Measurements from ENCODE around the gene SHMT2.

SHMT2 gene

DNA sequence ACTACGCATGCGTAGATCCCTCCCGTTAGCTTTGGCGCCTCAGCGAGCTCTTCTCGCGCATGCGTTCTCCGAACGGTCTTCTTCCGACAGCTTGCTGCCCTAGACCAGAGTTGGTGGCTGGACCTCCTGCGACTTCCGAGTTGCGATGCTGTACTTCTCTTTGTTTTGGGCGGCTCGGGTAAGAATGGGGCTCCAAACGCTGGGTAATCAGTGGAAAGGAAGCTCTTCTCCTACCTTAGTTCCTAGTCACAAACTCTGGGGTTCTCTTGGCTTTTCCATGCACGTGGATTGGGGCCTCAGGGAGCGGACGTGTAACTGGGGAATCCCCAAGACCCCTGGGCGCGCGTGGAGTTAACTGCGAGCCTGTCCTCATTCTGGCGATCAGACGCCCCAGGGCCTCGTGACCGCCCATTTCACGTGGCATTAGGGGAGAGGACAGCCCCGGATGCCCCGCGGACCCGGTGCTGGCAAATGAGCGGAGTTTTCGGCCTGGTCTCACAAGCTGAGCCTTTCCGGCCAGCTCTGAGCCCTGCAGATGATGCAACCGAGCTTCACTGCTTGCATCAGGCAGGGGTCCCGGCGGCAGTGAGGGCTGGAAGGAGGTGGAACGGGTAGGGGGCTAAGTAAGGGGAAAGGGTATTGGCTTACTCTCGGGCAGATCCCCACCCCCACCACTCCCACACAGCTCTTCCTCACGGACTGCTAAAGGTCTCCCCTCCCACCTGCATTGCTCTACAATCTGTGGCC lies at the start of gene SHMT2:
Gene SHMT2, plus strand, starts transcription at position 78 of the 747 bp plus-strand sequence. Its CDS starts 68 bp downstream, at position 146.
- DNase-seq: peak; percentile 94 to 95

DNA sequence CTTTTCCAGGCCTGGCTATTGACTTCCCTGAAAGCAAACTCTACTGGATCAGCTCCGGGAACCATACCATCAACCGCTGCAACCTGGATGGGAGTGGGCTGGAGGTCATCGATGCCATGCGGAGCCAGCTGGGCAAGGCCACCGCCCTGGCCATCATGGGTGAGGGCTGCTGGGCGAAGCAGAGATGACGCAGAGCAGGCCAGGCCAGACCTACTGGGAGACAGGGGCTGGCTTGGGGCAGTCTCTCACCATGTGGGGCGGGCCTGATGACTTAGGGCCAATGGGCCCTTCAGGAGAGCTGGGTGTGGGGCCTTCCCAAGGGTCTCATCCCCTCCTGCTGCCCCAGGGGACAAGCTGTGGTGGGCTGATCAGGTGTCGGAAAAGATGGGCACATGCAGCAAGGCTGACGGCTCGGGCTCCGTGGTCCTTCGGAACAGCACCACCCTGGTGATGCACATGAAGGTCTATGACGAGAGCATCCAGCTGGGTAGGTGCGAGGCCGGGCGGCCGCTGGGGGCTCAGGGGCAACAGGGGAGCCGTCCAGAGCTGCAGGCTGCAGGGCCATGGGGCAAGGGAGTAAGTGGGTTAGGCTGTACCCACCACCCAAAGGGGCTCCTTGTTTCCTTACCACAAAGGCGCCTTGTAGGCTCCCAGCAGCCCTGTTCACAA lies 49.1 kb upstream of the SHMT2 start:
- DNase-seq: no peak

DNA sequence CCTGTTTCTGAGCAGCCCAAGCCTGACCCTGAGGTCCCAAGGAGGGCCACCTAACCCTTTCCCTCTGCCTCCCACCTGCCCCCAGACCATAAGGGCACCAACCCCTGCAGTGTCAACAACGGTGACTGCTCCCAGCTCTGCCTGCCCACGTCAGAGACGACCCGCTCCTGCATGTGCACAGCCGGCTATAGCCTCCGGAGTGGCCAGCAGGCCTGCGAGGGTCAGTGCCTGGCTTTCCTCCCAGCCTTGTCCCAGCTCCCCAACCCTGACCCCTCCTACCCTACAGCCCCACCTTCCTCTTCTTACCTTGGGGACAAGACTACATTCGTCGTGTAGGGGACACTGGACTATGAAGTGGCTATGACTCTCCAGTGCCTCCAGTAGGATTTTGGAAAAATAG lies 48.4 kb upstream of the SHMT2 start:
- DNase-seq: no peak

DNA sequence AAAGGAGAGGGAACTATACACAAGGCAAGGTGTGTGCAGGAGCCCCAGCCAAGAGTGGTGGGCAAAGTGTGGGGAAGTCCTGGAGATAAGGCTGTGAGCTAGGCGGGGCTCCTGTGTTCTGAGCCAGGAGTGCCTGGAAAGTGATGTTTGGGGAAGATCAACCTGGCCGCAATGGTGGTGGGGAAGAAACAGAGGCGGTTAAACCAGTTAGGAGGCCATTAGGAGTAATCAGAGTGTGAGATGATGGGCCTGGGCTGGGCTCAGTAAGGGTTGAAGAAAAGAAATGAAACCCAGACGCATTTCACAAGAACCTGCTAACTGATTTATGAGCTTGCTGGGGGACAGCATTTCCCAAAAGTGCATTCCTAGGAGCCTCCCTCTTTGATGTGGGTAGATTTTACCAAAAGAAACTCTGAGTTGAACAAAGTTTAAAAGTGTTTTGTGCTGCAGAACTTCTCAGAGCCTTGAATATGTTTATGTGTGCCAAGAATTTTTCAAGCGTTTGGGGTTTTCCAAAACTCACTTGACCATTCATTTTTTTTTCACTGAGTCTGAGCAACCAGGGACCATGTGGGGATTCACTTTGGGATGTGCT lies 47.9 kb upstream of the SHMT2 start:
- no peak for DNase-seq

DNA sequence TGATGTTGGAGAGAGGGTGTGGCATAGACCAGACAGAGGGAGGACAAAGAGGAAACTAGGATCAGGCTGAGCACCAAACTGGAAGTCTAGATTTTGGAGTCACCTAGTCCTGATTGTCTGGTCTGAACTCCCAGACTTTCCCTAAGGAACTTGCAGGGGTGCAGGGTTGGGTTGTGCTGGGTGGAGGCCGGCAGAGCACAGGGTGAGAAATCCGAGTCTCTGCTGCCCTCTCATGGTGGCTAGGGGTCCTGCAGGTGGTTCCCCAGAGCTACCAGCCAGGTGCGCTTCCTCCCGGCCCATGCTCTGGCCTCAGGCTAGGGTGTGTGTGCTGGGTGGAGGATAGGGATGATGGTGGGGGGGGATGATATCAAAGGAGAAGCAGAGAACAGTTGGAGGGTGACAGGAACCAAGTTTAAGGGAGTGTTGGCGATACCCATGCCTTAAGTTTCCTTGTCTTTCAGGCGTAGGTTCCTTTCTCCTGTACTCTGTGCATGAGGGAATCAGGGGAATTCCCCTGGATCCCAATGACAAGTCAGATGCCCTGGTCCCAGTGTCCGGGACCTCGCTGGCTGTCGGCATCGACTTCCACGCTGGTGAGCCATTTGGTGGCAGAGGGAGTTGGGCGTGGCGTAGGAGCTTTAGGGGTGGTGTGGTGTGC lies 46.5 kb upstream of the SHMT2 start:
- DNase-seq: peak; percentile 51 to 80

DNA sequence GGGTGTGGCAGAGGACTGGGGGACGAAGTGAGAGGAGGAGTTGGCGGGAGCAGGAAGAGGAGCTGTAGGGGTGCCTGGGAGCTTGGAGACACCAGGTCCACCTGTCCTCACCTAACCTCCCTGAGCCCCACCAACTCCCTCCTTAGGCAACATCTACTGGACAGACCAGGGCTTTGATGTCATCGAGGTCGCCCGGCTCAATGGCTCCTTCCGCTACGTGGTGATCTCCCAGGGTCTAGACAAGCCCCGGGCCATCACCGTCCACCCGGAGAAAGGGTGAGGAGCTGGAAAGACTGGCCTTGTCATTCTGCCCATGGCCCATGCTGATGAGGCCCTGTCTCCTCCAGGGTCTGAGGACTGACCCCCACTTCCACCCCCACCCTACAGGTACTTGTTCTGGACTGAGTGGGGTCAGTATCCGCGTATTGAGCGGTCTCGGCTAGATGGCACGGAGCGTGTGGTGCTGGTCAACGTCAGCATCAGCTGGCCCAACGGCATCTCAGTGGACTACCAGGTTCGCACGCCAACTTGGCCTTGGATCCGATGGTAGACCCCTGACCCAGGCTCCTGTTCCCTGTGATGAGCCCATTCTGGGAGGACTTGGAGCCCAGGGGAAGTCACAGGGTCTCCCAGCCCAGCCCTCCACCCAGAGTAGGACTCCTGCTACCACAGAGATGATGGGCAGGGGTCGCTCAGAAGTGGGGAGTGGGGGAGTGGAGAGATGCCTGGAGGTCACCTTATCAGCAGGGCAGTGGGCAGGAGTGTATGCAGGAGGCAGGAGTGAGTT lies 45.4 kb upstream of the SHMT2 start:
- no peak for DNase-seq

DNA sequence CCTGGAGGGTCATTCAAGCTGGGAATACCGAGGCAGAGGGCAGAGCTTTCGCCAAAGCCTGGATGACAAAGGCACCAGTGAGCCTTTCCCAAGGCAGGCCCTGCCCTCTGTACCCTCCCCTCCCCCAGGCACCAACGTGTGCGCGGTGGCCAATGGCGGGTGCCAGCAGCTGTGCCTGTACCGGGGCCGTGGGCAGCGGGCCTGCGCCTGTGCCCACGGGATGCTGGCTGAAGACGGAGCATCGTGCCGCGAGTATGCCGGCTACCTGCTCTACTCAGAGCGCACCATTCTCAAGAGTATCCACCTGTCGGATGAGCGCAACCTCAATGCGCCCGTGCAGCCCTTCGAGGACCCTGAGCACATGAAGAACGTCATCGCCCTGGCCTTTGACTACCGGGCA lies 44.1 kb upstream of the SHMT2 start:
- DNase-seq: no peak

DNA sequence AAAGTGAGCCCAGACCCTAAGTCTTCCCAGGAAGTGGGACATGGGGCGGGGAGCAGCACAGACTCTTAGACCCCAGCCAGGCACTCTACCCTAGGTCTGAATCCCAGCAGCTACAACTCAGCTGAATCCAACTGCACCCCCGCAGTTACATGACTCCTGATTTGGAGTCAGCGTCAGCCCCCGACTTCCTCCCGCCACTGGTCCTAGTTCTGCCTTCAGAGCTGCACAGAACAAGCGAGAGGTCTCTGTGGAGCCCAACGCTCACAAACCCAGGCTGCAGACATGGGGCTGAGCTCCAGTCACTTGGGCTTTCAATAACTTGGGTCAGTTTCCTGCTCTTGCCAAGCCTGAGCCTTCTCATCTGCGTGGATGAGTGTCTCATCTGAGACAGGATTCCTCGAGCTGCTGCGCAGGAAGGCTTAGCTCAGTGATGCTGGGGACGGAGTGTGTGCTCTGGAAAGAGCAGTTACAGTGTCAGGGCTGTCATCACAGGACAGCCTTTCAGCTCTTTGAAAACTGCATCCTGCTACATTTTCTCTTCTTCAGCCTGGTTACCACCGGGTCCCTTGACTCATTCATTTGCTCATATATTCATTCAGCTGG lies 43.5 kb upstream of the SHMT2 start:
- DNase-seq: no peak

DNA sequence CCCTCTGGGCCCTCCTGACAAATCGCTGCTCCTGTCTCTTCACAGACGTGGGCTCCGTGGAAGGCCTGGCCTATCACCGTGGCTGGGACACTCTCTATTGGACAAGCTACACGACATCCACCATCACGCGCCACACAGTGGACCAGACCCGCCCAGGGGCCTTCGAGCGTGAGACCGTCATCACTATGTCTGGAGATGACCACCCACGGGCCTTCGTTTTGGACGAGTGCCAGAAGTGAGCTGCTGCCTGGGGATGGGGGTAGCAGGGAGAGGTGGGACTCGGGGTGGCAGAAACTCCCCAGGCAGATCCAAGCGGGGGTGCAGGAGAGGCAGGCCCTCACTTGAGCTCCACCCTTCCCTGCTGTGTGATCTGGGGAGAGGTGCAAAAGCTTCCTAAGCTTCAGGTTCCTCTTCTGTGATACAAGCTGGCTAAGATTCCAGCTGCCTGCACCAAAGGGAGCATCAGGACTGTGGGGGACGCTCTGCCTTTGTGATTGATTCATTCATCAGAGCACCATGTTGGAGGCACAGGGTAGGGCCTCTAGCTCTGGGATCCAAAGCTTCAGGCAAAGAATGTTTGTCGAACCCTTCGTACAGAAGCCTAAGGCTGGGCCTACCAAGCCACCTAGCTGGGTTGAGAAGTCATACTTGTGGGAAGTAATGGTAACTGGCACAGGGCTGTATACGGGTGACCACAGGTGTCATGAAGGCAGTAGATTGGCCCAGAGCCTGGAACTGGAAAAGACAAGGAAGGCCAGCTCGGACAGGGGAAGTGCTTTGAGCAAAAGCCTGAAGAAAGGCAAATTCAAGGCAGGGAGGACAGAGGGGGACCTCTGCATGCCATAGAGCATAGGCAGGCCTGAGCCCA lies 42.1 kb upstream of the SHMT2 start:
- no peak for DNase-seq

DNA sequence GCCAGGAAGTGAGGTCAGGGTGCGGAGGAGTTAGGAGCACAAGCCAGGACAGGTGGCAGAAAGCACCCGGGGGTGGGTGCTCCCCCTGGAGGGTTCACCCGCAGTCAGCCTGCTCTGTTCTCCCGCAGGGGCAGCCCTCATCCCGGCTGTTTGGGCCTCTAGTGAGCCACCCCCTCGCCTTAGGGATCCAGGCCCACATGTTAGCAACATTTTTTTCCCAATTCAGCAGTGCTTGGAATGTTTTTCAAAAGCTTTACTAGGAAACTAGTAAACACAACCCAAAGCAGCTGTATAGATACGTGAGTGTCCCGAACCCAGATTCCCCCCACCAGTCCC lies 41.5 kb upstream of the SHMT2 start:
- no peak for DNase-seq

DNA sequence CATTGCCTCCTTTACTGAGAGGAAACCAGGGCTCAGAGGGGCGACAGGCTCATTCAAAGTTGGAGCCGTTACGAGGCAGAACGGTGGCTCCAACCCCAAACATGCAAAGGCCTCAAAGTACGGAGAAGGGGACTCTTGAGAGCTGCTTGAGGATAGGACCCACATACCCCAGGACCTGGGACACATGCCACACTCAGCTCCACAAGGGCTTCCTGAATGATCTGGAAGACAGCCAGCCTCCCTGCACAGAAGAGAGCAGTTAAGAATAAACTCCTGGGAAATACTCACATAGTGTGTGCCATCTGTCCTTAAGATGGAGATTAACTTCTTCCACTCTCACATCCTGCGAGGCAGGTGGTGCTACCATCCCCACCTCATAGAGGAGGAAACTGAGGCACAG lies 39.5 kb upstream of the SHMT2 start:
- DNase-seq: no peak

DNA sequence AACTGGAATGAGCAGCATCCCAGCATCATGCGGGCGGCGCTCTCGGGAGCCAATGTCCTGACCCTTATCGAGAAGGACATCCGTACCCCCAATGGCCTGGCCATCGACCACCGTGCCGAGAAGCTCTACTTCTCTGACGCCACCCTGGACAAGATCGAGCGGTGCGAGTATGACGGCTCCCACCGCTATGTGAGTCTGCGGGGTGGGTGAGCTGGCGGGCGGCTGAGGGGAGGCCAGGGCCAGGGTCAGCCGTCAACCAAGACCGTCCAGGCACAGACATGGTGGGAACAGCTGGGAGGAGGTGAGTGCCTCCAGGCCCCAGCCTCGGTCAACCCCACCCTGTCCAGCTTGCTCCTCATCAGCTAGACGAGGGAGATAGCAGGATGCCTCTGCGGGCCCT lies 38.7 kb upstream of the SHMT2 start:
- no peak for DNase-seq

DNA sequence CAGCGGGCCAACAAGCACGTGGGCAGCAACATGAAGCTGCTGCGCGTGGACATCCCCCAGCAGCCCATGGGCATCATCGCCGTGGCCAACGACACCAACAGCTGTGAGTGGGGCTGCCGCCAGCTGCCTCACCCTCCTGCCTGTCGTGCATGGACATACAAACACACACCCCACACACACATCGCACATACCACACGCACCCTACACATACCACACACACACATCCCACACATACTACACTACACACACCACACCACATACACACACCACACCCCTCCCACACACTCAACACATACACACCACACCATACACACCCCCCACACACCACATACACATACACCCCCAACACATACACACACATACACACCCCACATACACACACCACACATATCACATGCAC lies 38.1 kb upstream of the SHMT2 start:
- DNase-seq: no peak

DNA sequence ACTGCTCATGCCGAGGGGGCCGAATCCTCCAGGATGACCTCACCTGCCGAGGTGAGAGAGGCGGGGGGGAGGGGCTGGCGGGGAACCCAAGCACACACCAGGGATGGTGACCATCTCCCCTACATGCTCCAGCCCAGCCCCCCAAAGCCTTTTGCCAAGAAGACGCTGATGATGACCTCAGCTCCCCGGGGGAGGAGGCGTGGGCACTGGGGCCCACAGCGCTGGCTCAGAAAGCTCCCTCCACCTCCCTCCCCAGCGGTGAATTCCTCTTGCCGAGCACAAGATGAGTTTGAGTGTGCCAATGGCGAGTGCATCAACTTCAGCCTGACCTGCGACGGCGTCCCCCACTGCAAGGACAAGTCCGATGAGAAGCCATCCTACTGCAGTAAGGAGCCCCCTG lies 36.6 kb upstream of the SHMT2 start:
- no peak for DNase-seq

DNA sequence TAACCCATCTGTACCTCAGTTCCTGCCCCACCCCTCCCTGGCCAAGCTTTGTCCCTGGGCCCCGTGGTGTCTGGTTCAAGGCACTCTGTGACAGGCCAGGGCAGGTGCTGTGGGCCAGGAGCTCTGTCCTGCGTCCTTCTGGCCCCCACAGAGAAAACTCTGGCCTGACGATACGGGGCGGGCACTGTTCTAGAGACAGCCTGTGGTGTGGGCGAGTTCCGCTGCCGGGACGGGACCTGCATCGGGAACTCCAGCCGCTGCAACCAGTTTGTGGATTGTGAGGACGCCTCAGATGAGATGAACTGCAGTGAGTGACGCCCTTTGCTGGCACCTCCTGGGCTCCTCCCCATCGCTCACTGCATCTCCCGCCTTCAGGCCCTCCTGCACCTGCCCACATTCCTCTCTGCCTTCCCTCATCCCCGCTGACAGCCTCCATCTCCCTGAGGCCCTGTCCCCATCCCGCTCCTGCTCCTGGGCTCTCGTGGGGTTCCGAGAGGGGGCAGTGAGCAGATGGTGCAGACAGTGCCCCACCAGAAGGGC lies 35.7 kb upstream of the SHMT2 start:
- DNase-seq: no peak

DNA sequence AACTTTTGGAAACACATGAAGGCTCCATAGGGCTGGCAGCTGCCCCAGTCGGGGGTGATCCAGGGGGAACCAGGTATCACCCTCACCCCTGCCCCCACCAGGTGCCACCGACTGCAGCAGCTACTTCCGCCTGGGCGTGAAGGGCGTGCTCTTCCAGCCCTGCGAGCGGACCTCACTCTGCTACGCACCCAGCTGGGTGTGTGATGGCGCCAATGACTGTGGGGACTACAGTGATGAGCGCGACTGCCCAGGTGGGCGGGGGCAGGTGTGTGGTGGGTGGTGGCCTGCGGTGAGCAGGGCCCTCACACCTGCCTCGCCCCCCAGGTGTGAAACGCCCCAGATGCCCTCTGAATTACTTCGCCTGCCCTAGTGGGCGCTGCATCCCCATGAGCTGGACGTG lies 35.3 kb upstream of the SHMT2 start:
- DNase-seq: no peak

DNA sequence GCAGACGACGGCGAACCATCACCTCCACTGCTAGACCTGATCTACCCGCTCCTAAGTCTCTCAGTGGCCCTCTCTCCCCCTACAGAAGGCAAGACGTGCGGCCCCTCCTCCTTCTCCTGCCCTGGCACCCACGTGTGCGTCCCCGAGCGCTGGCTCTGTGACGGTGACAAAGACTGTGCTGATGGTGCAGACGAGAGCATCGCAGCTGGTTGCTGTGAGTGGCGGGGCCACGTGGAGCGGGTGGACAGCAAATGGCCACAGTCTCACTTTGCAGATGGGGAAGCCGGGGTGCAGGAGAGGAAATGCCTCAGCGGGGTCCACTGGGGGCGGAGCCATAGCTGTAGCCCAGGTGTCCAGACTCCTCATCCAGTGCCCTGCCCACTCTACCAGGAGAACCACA lies 34.3 kb upstream of the SHMT2 start:
- no peak for DNase-seq

DNA sequence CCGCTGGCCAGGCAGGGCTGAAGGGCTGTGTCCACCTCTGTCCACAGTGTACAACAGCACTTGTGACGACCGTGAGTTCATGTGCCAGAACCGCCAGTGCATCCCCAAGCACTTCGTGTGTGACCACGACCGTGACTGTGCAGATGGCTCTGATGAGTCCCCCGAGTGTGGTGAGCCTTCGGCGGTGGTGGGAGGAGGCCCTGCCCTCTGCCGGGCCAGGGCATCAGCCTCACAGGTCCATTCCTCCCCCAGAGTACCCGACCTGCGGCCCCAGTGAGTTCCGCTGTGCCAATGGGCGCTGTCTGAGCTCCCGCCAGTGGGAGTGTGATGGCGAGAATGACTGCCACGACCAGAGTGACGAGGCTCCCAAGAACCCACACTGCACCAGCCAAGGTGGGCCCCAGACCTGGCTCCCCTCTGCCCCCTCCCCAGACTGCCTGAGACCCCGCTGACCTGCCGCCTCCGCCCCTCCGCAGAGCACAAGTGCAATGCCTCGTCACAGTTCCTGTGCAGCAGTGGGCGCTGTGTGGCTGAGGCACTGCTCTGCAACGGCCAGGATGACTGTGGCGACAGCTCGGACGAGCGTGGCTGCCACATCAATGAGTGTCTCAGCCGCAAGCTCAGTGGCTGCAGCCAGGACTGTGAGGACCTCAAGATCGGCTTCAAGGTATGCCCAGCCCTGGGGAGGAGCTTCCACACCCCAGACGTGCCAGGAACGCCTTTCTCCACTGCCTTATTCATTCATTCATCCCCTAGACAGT lies 33.7 kb upstream of the SHMT2 start:
- no peak for DNase-seq

DNA sequence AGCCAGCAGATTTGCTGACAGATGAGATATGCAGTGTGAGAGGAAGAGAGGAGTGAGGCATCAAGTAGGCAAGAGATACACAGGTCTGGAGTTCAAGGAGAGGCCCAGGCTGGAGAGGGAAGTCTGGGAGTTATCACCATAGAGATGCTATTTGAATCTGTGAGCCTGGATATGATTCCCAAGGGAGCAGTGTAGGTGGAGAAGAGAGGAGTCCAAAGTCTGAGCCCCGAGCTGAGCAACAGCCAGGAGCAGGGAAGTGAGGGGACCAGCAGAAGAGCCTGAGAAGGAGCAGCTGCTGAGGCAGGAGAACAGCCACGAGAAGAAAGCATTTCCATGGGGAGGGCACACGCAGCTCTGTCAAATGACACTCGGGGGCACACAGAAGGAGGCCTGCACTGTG lies 33.1 kb upstream of the SHMT2 start:
- peak in 1 of 2 experiments; percentile 48 for DNase-seq

DNA sequence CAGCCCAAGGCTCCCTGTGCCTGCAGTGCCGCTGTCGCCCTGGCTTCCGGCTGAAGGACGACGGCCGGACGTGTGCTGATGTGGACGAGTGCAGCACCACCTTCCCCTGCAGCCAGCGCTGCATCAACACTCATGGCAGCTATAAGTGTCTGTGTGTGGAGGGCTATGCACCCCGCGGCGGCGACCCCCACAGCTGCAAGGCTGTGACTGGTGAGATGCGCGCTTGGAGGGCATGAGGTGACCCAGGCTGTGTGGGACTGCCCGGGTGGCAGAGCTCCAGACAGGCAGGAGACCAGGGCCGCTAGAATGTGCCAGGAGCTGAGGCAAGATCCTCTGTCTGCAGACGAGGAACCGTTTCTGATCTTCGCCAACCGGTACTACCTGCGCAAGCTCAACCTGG lies 32.6 kb upstream of the SHMT2 start:
- DNase-seq: no peak

DNA sequence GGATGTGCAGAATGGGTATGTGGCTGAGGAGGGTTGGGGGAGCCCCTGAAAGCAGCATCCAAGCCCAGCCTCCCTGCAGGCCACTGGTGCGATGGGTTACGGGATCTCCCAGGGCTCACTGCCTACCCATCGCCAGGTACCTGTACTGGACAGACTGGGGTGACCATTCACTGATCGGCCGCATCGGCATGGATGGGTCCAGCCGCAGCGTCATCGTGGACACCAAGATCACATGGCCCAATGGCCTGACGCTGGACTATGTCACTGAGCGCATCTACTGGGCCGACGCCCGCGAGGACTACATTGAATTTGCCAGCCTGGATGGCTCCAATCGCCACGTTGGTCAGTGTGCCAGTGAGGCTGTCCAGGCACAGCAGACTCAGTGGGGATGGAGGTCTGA lies 31.2 kb upstream of the SHMT2 start:
- DNase-seq: no peak
